Epithelial cell of esophagus (primary cell): ENCODE data around the gene ANXA4.

Source experiments
- DNase-seq: peaks from one replicate; pipeline ENCODE4 v3.0.0; 2010; ENCODE audit warnings: low read depth
- H3K4me3 ChIP-seq: 2 replicates; pipeline ENCODE4 v1.5.1; 2011; ENCODE audit warnings: mild to moderate bottlenecking, low read length, control low read depth
- TF ChIP-seq, protein P1 (sequence below): IDR thresholded peaks from 2 replicates; pipeline ENCODE4 v1.5.1; 2011; ENCODE audit warnings: low read depth, mild to moderate bottlenecking, low read length, control low read depth, inconsistent platforms; ENCODE audit not compliant: insufficient read depth; ENCODE audit errors: missing control alignments

Gene ANXA4

DNA sequence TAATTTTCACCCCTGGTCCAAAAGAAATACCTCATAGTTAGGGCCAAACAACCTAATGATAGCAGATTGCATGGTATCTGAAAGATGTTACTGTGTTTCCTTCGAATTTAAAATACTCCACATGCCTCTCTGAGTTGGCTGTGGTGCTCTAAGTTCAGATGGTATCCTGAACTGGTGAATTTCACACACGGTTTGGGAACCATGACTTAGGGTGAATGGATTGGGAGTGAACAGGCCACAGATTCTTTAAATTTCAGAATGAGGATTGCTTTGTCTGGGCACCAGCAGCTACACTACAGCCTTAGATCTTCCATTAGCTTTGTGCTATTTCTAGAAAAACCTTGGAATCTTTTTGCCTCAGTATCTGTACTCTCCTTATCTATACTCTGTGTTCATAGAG is 93.7 kb downstream of the ANXA4 start:
- H3K4me3 ChIP-seq: no peak overlapping the region
- no peak for DNase-seq
- TF ChIP-seq, protein P1, sequence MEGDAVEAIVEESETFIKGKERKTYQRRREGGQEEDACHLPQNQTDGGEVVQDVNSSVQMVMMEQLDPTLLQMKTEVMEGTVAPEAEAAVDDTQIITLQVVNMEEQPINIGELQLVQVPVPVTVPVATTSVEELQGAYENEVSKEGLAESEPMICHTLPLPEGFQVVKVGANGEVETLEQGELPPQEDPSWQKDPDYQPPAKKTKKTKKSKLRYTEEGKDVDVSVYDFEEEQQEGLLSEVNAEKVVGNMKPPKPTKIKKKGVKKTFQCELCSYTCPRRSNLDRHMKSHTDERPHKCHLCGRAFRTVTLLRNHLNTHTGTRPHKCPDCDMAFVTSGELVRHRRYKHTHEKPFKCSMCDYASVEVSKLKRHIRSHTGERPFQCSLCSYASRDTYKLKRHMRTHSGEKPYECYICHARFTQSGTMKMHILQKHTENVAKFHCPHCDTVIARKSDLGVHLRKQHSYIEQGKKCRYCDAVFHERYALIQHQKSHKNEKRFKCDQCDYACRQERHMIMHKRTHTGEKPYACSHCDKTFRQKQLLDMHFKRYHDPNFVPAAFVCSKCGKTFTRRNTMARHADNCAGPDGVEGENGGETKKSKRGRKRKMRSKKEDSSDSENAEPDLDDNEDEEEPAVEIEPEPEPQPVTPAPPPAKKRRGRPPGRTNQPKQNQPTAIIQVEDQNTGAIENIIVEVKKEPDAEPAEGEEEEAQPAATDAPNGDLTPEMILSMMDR: no peak

DNA sequence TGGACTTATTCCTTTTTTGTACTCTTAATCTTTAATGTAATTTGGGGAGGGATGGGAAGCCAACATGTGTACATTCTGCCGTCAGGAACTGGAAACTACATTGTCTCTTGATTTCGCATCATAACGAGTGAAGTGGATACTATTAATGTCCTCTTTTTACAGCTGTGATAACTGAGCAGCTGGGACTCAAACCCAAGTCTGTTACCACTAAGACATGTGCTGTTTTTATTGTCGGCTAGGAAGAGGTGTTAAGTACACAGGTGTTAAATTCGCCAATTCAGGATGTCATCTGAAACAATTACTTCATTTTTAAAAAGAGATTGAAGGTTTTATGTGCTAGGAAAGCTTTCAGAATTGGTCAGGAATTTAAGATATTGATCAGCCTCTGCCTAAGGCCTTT is 94.4 kb downstream of the ANXA4 start:
- no peak overlapping the region for H3K4me3 ChIP-seq
- TF ChIP-seq, protein P1: no peak
- no peak for DNase-seq

DNA sequence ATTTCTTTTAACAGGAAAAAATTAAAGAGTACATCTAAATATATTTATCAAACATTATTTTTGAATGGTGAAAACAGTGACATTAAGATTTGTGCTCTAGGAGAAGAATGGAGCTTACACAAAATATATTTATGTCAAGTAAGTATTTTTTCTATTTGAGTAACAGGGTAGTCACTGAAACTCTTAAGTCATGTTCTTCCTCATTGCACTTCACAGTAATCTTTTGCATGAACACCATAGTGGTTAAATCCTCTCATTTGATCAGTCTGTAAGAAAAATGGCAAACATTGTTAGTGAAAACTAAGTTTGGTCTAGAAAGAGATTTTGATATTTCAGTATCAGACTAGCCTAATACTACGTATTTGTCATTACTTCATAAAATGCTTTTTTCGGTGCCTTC is 95.6 kb downstream of the ANXA4 start:
- TF ChIP-seq, protein P1: no peak
- H3K4me3 ChIP-seq: no peak overlapping the region
- DNase-seq: no peak

DNA sequence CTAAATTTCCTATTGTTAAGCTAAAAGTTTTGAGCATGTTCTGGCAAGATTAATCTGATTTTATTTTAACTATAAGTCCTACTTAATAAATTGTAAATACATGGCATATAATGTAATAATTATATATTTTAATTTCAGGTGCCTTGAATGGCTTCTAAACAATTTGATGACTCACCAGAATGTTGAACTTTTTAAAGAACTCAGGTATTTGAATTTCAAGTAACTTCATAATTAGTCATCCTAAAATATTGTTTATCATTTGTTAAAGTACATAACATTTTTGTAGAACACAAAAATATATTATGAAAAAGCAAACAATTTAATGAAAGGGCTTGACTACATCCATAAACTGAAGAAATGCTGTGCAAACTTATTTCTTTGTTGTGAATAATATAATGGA is 102.1 kb downstream of the ANXA4 start:
- no peak overlapping the region for H3K4me3 ChIP-seq
- TF ChIP-seq, protein P1: no peak
- peak; percentile 16 for DNase-seq

DNA sequence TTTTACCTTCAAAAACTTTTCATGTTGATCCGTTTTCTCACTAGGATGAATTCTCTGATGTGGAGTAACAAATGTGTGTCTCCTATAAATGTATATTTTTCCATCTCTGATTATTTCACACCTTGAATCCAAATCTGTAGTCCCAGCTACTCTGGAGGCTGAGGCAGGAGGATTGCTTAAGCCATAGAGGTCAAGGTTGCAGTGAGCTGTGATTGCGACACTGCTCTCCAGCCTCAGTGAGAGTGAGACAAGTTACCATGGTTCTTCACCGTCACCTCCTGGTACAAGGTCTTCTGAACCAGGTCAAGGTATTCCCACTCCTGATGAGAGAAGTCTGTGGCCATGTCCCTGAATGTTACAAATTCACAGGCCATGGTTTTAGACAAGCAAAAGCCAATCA is 102.6 kb downstream of the ANXA4 start:
- no peak overlapping the region for H3K4me3 ChIP-seq
- no peak for DNase-seq
- TF ChIP-seq, protein P1: no peak

DNA sequence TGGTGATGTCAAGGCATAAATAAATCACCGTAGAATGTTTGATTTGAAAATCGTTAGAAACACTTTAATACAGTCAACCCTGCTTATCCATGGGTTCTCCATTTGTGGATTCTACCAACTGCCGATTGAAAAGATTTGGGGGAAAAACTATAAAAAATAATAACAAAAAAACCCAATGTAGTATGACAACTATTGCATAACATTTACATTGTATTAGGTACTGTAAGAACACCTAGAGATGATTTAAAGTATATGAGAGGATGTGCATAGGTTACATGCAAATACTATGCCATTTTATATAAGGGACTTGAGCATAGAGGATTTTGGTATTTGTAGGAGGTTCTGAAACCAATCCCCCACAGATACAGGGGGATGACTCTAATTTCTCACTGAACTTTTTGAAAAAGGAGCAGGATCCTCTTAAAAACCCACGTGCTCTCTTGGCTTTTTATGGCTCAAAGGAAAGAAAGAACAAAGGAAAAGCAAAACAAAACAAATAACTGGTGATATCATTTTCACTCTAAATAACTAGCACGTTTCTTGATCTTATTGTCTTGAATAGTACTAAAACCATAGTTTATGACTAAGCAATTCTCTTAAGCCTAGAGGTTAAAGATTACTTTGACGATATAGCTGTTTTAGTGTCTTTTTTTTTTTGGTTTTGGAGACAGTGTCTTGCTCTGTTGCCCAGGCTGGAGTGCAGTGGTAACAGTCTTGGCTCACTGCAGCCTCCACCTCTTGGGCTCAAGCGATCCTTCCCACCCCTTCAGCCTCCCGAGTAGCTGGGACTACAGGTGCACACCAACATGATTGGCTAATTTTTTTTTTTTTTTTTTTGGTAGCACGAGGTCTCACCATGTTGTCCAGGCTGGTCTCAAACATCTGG is 104.5 kb downstream of the ANXA4 start:
- no peak overlapping the region for H3K4me3 ChIP-seq
- no peak for DNase-seq
- TF ChIP-seq, protein P1: no peak

DNA sequence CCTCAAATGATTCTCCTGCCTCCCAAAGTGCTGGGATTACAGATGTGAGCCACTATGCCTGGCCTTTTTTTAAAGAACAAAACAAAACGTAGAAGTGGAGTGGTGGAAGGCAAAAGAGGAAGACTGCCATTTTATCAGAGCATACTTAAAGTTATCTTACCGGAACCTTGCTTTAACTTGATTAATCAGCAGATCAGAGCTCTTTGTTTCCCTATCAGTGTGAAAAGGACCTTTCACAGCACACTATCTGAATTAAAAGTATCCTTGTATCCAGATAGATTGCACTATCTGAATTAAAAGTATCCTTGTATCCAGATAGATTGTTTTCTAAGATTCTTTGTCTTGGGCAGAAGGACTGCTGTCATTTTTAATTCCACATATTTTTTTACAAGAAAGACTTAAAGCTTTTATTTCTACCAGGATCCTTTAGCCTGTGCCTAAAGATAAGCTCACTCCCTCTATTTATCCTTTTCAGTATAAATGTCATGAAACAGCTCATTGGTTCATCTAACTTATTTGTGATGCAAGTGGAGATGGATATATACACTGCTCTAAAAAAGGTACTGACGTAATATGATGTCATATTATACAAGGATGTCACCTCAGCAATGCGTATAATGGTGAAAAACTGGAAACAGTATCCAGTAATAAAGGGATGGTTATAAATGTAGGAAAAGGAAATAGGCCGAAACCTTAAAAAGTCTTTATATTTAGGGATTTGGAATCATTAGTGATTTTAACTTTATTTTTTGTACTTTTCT is 105.3 kb downstream of the ANXA4 start:
- DNase-seq: no peak
- H3K4me3 ChIP-seq: no peak overlapping the region
- TF ChIP-seq, protein P1: no peak
